ENCODE data around the gene SKIC8. TPM values are rescaled to one million over a fixed set of nuclear protein-coding genes. Genes with fewer than 3 reads are reported as not detected.

SKIC8 gene
- total RNA-seq, 2 experiments from 2014 or later = 59.8 to 66.8 TPM

- BruUV-seq (replicated peaks) = no TSS peak
- no peaks in the 10 kb centered on the region for H3K79me2 ChIP-seq (ENCODE audit: insufficient read depth, low read depth, low read length)
- ChIA-PET POLR2A (interaction anchor here (0.6 kb wide), 1 partner anchor 35 kb away, joined by 4 read pairs; no protein-coding TSS in a partner anchor), CTCF (ENCODE audit: unreplicated experiment) (no interaction called here)
- TF ChIP-seq CTCF (conservative IDR thresholded peaks at IDR 0.05; ENCODE audit: low read length) = no peak
- no peak for TF ChIP-seq EZH2phosphoT487 (IDR thresholded peaks at IDR 0.05; ENCODE audit: borderline replicate concordance, low read depth, low read length)
- H3K4me2 ChIP-seq (ENCODE audit: low read length) = no peak within 1 kb of the TSS
- H3K9me3 ChIP-seq (ENCODE audit: low read length) = no peaks in the 10 kb centered on the region
- DNase-seq (ENCODE audit: low spot score) = no peak
- no peaks in the 10 kb centered on the region for H3K36me3 ChIP-seq (ENCODE audit: insufficient read depth, low read length)
- no peaks in the 10 kb centered on the region for H4K20me1 ChIP-seq (ENCODE audit: insufficient read depth, low read length)
- intact Hi-C loops (cut with micrococcal nuclease; ENCODE audit: unreplicated experiment) = no loop called here
- no peak within 1 kb of the TSS for H3K4me3 ChIP-seq (ENCODE audit: low read depth, low read length, poor library complexity, severe bottlenecking)
- no peaks in the 10 kb centered on the region for H3K4me1 ChIP-seq (ENCODE audit: insufficient read depth, low read length, poor library complexity, severe bottlenecking)
- no peaks in the 10 kb centered on the region for H3K9me2 ChIP-seq (ENCODE audit: insufficient read depth, low read length)
- no peak within 1 kb of the TSS for H2AFZ ChIP-seq (ENCODE audit: low read length)
- H3K27ac ChIP-seq (ENCODE audit: low read depth, low read length, poor library complexity, severe bottlenecking) = no peak within 1 kb of the TSS
Measured at GRCh38 chr15:78234515-78235040, 64.8 kb downstream of the SKIC8 start, which contains the start of gene ACSBG1. TSS of gene ACSBG1 (minus strand) at chr15:78234565. CDS start at chr15:78234501, 64 bp downstream.

- H3K9me3 ChIP-seq (ENCODE audit: low read length) = no peaks in the 10 kb centered on the region
- BruUV-seq (replicated peaks) = no TSS peak
- H3K9me2 ChIP-seq (ENCODE audit: insufficient read depth, low read length) = no peaks in the 10 kb centered on the region
- no peak for DNase-seq (ENCODE audit: low spot score)
- no peak overlapping the region for H3K4me2 ChIP-seq (ENCODE audit: low read length)
- CTCF ChIA-PET (ENCODE audit: unreplicated experiment) = no interaction called here
- TF ChIP-seq EZH2phosphoT487 (IDR thresholded peaks at IDR 0.05; ENCODE audit: borderline replicate concordance, low read depth, low read length) (no peak), CTCF (conservative IDR thresholded peaks at IDR 0.05; ENCODE audit: low read length) (no peak)
- POLR2A ChIA-PET = no interaction called here
- H3K27ac ChIP-seq (ENCODE audit: low read depth, low read length, poor library complexity, severe bottlenecking) = no peak overlapping the region
- no peaks in the 10 kb centered on the region for H3K4me1 ChIP-seq (ENCODE audit: insufficient read depth, low read length, poor library complexity, severe bottlenecking)
- no peaks in the 10 kb centered on the region for H4K20me1 ChIP-seq (ENCODE audit: insufficient read depth, low read length)
- no peak overlapping the region for H2AFZ ChIP-seq (ENCODE audit: low read length)
- no peak overlapping the region for H3K4me3 ChIP-seq (ENCODE audit: low read depth, low read length, poor library complexity, severe bottlenecking)
- H3K79me2 ChIP-seq (ENCODE audit: insufficient read depth, low read depth, low read length) = no peaks in the 10 kb centered on the region
- H3K36me3 ChIP-seq (ENCODE audit: insufficient read depth, low read length) = no peaks in the 10 kb centered on the region
- intact Hi-C loops (cut with micrococcal nuclease; ENCODE audit: unreplicated experiment) = no loop called here
Measured at GRCh38 chr15:78233496-78233895, 65.9 kb downstream of the SKIC8 start.

Small RNAs within 50 kb of the gene (small RNA-seq; reads per million reads assigned to genes)
- gene AC090607.5 = not detected

Other genes starting within 250 kb of the SKIC8 start
- gene TBC1D2B, start 221.9 kb downstream of the SKIC8 start, total RNA-seq (2014; rRNA removed; shearing (Covaris generic)) = 22.8 and 30.9 TPM in 2 replicates
- 38.2 and 41.5 TPM in 2 replicates for gene TBC1D2B, start 221.9 kb downstream of the SKIC8 start, total RNA-seq (2022)
- not detected in 2 replicates for gene SH2D7, start 207.0 kb downstream of the SKIC8 start, total RNA-seq (2014; rRNA removed; shearing (Covaris generic))
- gene SH2D7, start 207.0 kb downstream of the SKIC8 start, total RNA-seq (2022) = not detected in 2 replicates
- gene CIB2, start 168.2 kb downstream of the SKIC8 start, total RNA-seq (2014; rRNA removed; shearing (Covaris generic)) = 2.2 and 5.0 TPM in 2 replicates
- gene CIB2, start 168.2 kb downstream of the SKIC8 start, total RNA-seq (2022) = 0.35 and 0.36 TPM in 2 replicates
- gene IDH3A, start 150.2 kb downstream of the SKIC8 start, total RNA-seq (2014; rRNA removed; shearing (Covaris generic)) = 47.0 and 84.6 TPM in 2 replicates
- 128 and 140 TPM in 2 replicates for gene IDH3A, start 150.2 kb downstream of the SKIC8 start, total RNA-seq (2022)
- 0.31 and 0.41 TPM in 2 replicates for gene ACSBG1, start 65.0 kb downstream of the SKIC8 start, total RNA-seq (2014; rRNA removed; shearing (Covaris generic))
- gene ACSBG1, start 65.0 kb downstream of the SKIC8 start, total RNA-seq (2022) = 0.30 and 0.52 TPM in 2 replicates
- gene DNAJA4, start 35.0 kb downstream of the SKIC8 start, total RNA-seq (2014; rRNA removed; shearing (Covaris generic)) = not detected in 2 replicates
- not detected in 2 replicates for gene DNAJA4, start 35.0 kb downstream of the SKIC8 start, total RNA-seq (2022)
- not detected in 2 replicates for gene CRABP1, start 40.7 kb upstream of the SKIC8 start, total RNA-seq (2014; rRNA removed; shearing (Covaris generic))
- gene CRABP1, start 40.7 kb upstream of the SKIC8 start, total RNA-seq (2022) = not detected in 2 replicates
- 22.7 and 27.1 TPM in 2 replicates for gene IREB2, start 138.6 kb upstream of the SKIC8 start, total RNA-seq (2014; rRNA removed; shearing (Covaris generic))
- gene IREB2, start 138.6 kb upstream of the SKIC8 start, total RNA-seq (2022) = 70.7 and 77.6 TPM in 2 replicates
- gene HYKK, start 208.0 kb upstream of the SKIC8 start, total RNA-seq (2014; rRNA removed; shearing (Covaris generic)) = 0.31 TPM in 1 of 2 replicates, not detected in the other
- 0.40 and 0.42 TPM in 2 replicates for gene HYKK, start 208.0 kb upstream of the SKIC8 start, total RNA-seq (2022)
- 186 and 189 TPM in 2 replicates for gene PSMA4, start 240.8 kb upstream of the SKIC8 start, total RNA-seq (2014; rRNA removed; shearing (Covaris generic))
- gene PSMA4, start 240.8 kb upstream of the SKIC8 start, total RNA-seq (2022) = 249 and 254 TPM in 2 replicates

All from OCI-LY7 (cell line).